Adrenal gland (tissue), 12 donors: ENCODE results near the gene PLXNA4. TPM values are rescaled to one million over a fixed set of nuclear protein-coding genes. Genes with fewer than 3 reads are reported as not detected.

Experiments
- DNase-seq, 7 donors: peaks; one replicate each; pipeline ENCODE4 v3.0.0-alpha.2; 2019 to 2020
- H3K27ac ChIP-seq, 5 donors: fragments of 200-600 bp; sonication (generic) in 4 of 5; 1 replicate in 3 of 5; 2 replicates in 2 of 5; pipeline versions ENCODE4 v1.5.1 to v1.8.0; 2016 to 2020; ENCODE audit warnings: mild to moderate bottlenecking in 1 of 5
- H3K27me3 ChIP-seq: fragments of 200-600 bp; 2 replicates; pipeline ENCODE4 v1.8.0; 2021
- H3K36me3 ChIP-seq, 2 donors: fragments of 200-600 bp; replicated peaks in 1 of 2; 1 replicate in 1 of 2; 2 replicates in 1 of 2; pipeline versions ENCODE4 v1.5.1 to v1.8.0; 2018 to 2022
- H3K4me1 ChIP-seq, 2 donors: fragments of 200-600 bp; replicated peaks in 1 of 2; 1 replicate in 1 of 2; 2 replicates in 1 of 2; pipeline versions ENCODE4 v1.5.1 to v1.8.0; 2018 to 2021
- H3K4me3 ChIP-seq, 4 donors: fragments of 200-600 bp; sonication (generic) in 3 of 4; one replicate each; pipeline ENCODE4 v1.5.1; 2016 to 2018
- H3K9me3 ChIP-seq, 3 donors: fragments of 200-600 bp; sonication (generic) in 1 of 3; replicated peaks in 1 of 3; 1 replicate in 2 of 3; 2 replicates in 1 of 3; pipeline versions ENCODE4 v1.5.1 to v1.8.0; 2016 to 2021
- CTCF ChIP-seq, 6 experiments: fragments of 450-650 bp in 4 of 6; fragments of 200-600 bp in 2 of 6; sonication (generic) in 1 of 6; IDR thresholded peaks; 1 replicate in 5 of 6; 2 replicates in 1 of 6; pipeline versions ENCODE4 v1.5.1 to v1.8.0; 2016 to 2021; ENCODE audit warnings: antibody characterized with exemption in 6 of 6, mild to moderate bottlenecking in 2 of 6, moderate library complexity in 1 of 6
- POLR2A ChIP-seq, 2 donors: fragments of 450-650 bp; IDR thresholded peaks; one replicate each; pipeline ENCODE4 v1.6.1; 2017; ENCODE audit warnings: antibody characterized with exemption in 2 of 2, mild to moderate bottlenecking in 2 of 2, moderate library complexity in 1 of 2
- WGBS, 4 donors: extraction: QIAGEN DNeasy Blood & Tissue Kit in 2 of 4; methylation state at CpG; one replicate each; pipeline versions ENCODE4 v1.1.5 to v1.1.7; 2013 to 2017; 5-methylcytosine and 5-hydroxymethylcytosine counted together
- intact Hi-C, 2 donors: fragments of 100-400 bp; cut with DNase I; formaldehyde crosslinking; loops; one replicate each; pipeline versions ENCODE4 v1.14.1 to v1.15.0; 2022 to 2023
- polyA plus RNA-seq, 3 donors: library from polyadenylated mRNA; stranded (reverse); fragments of 200-250 nt in 2 of 3; fragments of 350-450 nt in 1 of 3; fragmentation: Illumina TruSeq in 1 of 3; extraction: RNeasy Lipid Tissue Mini Kit (QIAGEN cat#74804) in 1 of 3; gene quantifications; one replicate each; pipeline ENCODE4 v1.2.3, GENCODE V29; 2013 to 2014
- total RNA-seq, 9 donors: library from RNA; depleted of rRNA in 4 of 9; stranded (reverse); fragments of >200 nt in 4 of 9; fragments of 120-200 nt in 1 of 9; fragmentation: NEBNext Ultra II Directional in 1 of 9; extraction: Animal tissue kit (Norgen Biotek cat#: 25700) in 1 of 9; gene quantifications; one replicate each; pipeline versions ENCODE4 v1.1.0 to v1.2.4, GENCODE V29; 2013 to 2023
- donor health status: healthy with polysubstance abuse.
- donor health status: Bipolar disorder and iron deficiency.
- donor health status: DM: yes; HTN: yes; CAD: no.
- donor health status: DM: no; HTN: no; CAD: no.
- donor health status: DM: no; HTN: no; CAD: no.
- donor health status: DM: yes; HTN: yes; CAD: no.

Gene PLXNA4
- total and polyA plus RNA-seq, 12 donors, result 0.99 to 10.7 (median 3.6) TPM

- intact Hi-C loops, result no loop called here
- WGBS, 4 donors, result 71 to 80% (median 78%) methylated on average over 9 of the region's 9 CpGs
- no peak overlapping the region for H3K4me3 ChIP-seq
- H3K36me3 ChIP-seq, result no peaks in the 10 kb centered on the region
- H3K27ac ChIP-seq, result no peak overlapping the region
- no peaks in the 10 kb centered on the region for H3K27me3 ChIP-seq
- H3K4me1 ChIP-seq, result no peaks in the 10 kb centered on the region
- TF ChIP-seq CTCF (IDR thresholded peaks at IDR 0.05) (no peak), POLR2A (IDR thresholded peaks at IDR 0.05) (no peak)
- H3K9me3 ChIP-seq, result no peaks in the 10 kb centered on the region
- DNase-seq, result peak in 1 of 7 donors; percentile 29
These were observed 478.6 kb downstream of the PLXNA4 start for GRCh38 chr7:132097550-132098134.

GRCh38 chr7:132095111-132095765 is 481.0 kb downstream of the PLXNA4 start:
- Histone ChIP-seq H3K27ac (no peak overlapping the region), H3K9me3 (no peaks in the 10 kb centered on the region), H3K4me3 (no peak overlapping the region), H3K27me3 (no peaks in the 10 kb centered on the region), H3K4me1 (no peaks in the 10 kb centered on the region), H3K36me3 (no peaks in the 10 kb centered on the region)
- DNase-seq, result no peak
- 59 to 88% (median 79%) methylated on average over 3 to 5 of the region's 5 CpGs for WGBS, 4 donors
- intact Hi-C loops, result no loop called here
- TF ChIP-seq POLR2A (IDR thresholded peaks at IDR 0.05) (no peak), CTCF (IDR thresholded peaks at IDR 0.05) (no peak)

GRCh38 chr7:132092106-132092505 is 484.2 kb downstream of the PLXNA4 start:
- Histone ChIP-seq H3K4me1 (no peaks in the 10 kb centered on the region), H3K4me3 (no peak overlapping the region), H3K27me3 (no peaks in the 10 kb centered on the region), H3K9me3 (no peaks in the 10 kb centered on the region), H3K27ac (no peak overlapping the region), H3K36me3 (no peaks in the 10 kb centered on the region)
- 59 to 82% (median 78%) methylated on average over 2 to 4 of the region's 4 CpGs for WGBS, 4 donors
- no peak for TF ChIP-seq CTCF (IDR thresholded peaks at IDR 0.05)
- TF ChIP-seq POLR2A (IDR thresholded peaks at IDR 0.05), result no peak
- no peak for DNase-seq
- intact Hi-C loops, result no loop called here

GRCh38 chr7:132091706-132092105 is 484.6 kb downstream of the PLXNA4 start:
- no peak overlapping the region for H3K27ac ChIP-seq
- WGBS, 4 donors, result 68 to 80% (median 74%) methylated on average over 1 of the region's 1 CpG
- H3K4me1 ChIP-seq, result no peaks in the 10 kb centered on the region
- no peak overlapping the region for H3K4me3 ChIP-seq
- intact Hi-C loops, result no loop called here
- no peaks in the 10 kb centered on the region for H3K36me3 ChIP-seq
- H3K9me3 ChIP-seq, result no peaks in the 10 kb centered on the region
- no peak for DNase-seq
- no peak for TF ChIP-seq POLR2A (IDR thresholded peaks at IDR 0.05)
- TF ChIP-seq CTCF (IDR thresholded peaks at IDR 0.05), result no peak
- H3K27me3 ChIP-seq, result no peaks in the 10 kb centered on the region
